AML-193 (cell line): ENCODE measurements around the gene VTI1A.
"Not testable (repeated sequence)": the region's sequence is repeated elsewhere in the genome, so short reads cannot be mapped to it uniquely, and the experiment has no call there.

ENCODE experiments used
- DNase-seq, 2 experiments: peaks; one replicate each; lab custom pipeline; 2025; lab: John Stamatoyannopoulos, UW

The VTI1A gene

GRCh38 chr10:112446855-112447619 lies at the start of gene VTI1A, which contains the start of gene ZDHHC6:
VTI1A (plus strand) TSS chr10:112447215; CDS start chr10:112447374, 159 bp downstream.
ZDHHC6 (minus strand) TSS chr10:112446914; CDS start chr10:112445436, 1,478 bp downstream.
- DNase-seq: peak; percentile 69 to 75

- no peak for DNase-seq
Measured at GRCh38 chr10:112397592-112397991, 49.4 kb upstream of the VTI1A start.

GRCh38 chr10:112402917-112403316 lies 44.1 kb upstream of the VTI1A start:
- DNase-seq: no peak

- no peak for DNase-seq
Measured at GRCh38 chr10:112404617-112405016, 42.4 kb upstream of the VTI1A start.

- DNase-seq: not testable (repeated sequence)
Measured at GRCh38 chr10:112406806-112407205, 40.2 kb upstream of the VTI1A start.

GRCh38 chr10:112407696-112408095 lies 39.3 kb upstream of the VTI1A start:
- DNase-seq: no peak

- no peak for DNase-seq
Measured at GRCh38 chr10:112409299-112409698, 37.7 kb upstream of the VTI1A start.

- DNase-seq: no peak
Measured at GRCh38 chr10:112409755-112410154, 37.3 kb upstream of the VTI1A start.

- DNase-seq: no peak
Measured at GRCh38 chr10:112412696-112413095, 34.3 kb upstream of the VTI1A start.

- DNase-seq: no peak
Measured at GRCh38 chr10:112421731-112422130, 25.3 kb upstream of the VTI1A start.

GRCh38 chr10:112424651-112425050 lies 22.4 kb upstream of the VTI1A start:
- no peak for DNase-seq

GRCh38 chr10:112426111-112426510 lies 20.9 kb upstream of the VTI1A start:
- no peak for DNase-seq

GRCh38 chr10:112429147-112429546 lies 17.9 kb upstream of the VTI1A start:
- no peak for DNase-seq

- no peak for DNase-seq
Measured at GRCh38 chr10:112429654-112430230, 17.3 kb upstream of the VTI1A start.

- DNase-seq: no peak
Measured at GRCh38 chr10:112433136-112433535, 13.9 kb upstream of the VTI1A start.

- DNase-seq: peak; percentile 35 to 51
Measured at GRCh38 chr10:112434988-112435619, 11.9 kb upstream of the VTI1A start.

GRCh38 chr10:112438356-112438755 lies 8.7 kb upstream of the VTI1A start:
- no peak for DNase-seq

- DNase-seq: no peak
Measured at GRCh38 chr10:112441520-112441919, 5.5 kb upstream of the VTI1A start.

- DNase-seq: no peak
Measured at GRCh38 chr10:112442063-112442462, 5.0 kb upstream of the VTI1A start.

- peak; percentile 40 to 42 for DNase-seq
Measured at GRCh38 chr10:112446055-112446854, 760 bp upstream of the VTI1A start.

GRCh38 chr10:112447620-112447928 lies 559 bp downstream of the VTI1A start:
- DNase-seq: peak in 1 of 2 experiments; percentile 24

- DNase-seq: peak; percentile 25 to 39
Measured at GRCh38 chr10:112448888-112449287, 1.9 kb downstream of the VTI1A start.
